HS-5 (cell line): ENCODE data around the gene RBMS2.

ENCODE experiments used
- DNase-seq: peaks from one replicate; pipeline ENCODE4 v3.0.0-alpha.2; 2012; ENCODE audit warnings: low read depth

RBMS2 gene

GRCh38 chr12:56585098-56585497, 63.5 kb downstream of the RBMS2 start:
- DNase-seq = no peak

GRCh38 chr12:56589783-56590182, 68.2 kb downstream of the RBMS2 start:
- DNase-seq = no peak

GRCh38 chr12:56590237-56590830, 68.7 kb downstream of the RBMS2 start:
- DNase-seq = no peak

GRCh38 chr12:56591126-56591525, 69.5 kb downstream of the RBMS2 start:
- DNase-seq = no peak

- DNase-seq = no peak
Measured at GRCh38 chr12:56591961-56592360, 70.3 kb downstream of the RBMS2 start.

GRCh38 chr12:56593909-56594621, 72.4 kb downstream of the RBMS2 start:
- peak; percentile 48 for DNase-seq

GRCh38 chr12:56596815-56597214, 75.2 kb downstream of the RBMS2 start:
- DNase-seq = no peak

- DNase-seq = no peak
Measured at GRCh38 chr12:56599041-56599440, 77.4 kb downstream of the RBMS2 start.

GRCh38 chr12:56599797-56600196, 78.2 kb downstream of the RBMS2 start:
- DNase-seq = no peak

- DNase-seq = no peak
Measured at GRCh38 chr12:56600753-56601152, 79.1 kb downstream of the RBMS2 start.

- DNase-seq = no peak
Measured at GRCh38 chr12:56601503-56601902, 79.9 kb downstream of the RBMS2 start.

- DNase-seq = no peak
Measured at GRCh38 chr12:56602239-56602638, 80.6 kb downstream of the RBMS2 start.

- DNase-seq = no peak
Measured at GRCh38 chr12:56604355-56604754, 82.7 kb downstream of the RBMS2 start.

GRCh38 chr12:56614627-56615026, 93.0 kb downstream of the RBMS2 start:
- DNase-seq = no peak

GRCh38 chr12:56616244-56616643, 94.6 kb downstream of the RBMS2 start:
- DNase-seq = no peak

- no peak for DNase-seq
Measured at GRCh38 chr12:56616925-56617324, 95.3 kb downstream of the RBMS2 start.

GRCh38 chr12:56622535-56622934, 100.9 kb downstream of the RBMS2 start:
- DNase-seq = no peak

- DNase-seq = no peak
Measured at GRCh38 chr12:56626701-56627100, 105.1 kb downstream of the RBMS2 start.

GRCh38 chr12:56628671-56629458, 107.2 kb downstream of the RBMS2 start:
- DNase-seq = peak; percentile 37

GRCh38 chr12:56629459-56630179, 108.0 kb downstream of the RBMS2 start:
- DNase-seq = no peak

- no peak for DNase-seq
Measured at GRCh38 chr12:56630180-56630632, 108.6 kb downstream of the RBMS2 start, which contains the start of gene BAZ2A. Gene BAZ2A (minus strand): TSS chr12:56630326. CDS start chr12:56617530, 12,796 bp downstream.
